C4-2B (cell line): Measurements from ENCODE around the gene NPIPB9.
"Not testable (repeated sequence)": the region's sequence is repeated elsewhere in the genome, so short reads cannot be mapped to it uniquely, and the experiment has no call there.

Experiments used
- ZFX ChIP-seq: fragments of 450-650 bp; IDR thresholded peaks from 2 replicates; pipeline ENCODE4 v1.6.1; 2017
- TF ChIP-seq, protein P1 (sequence below): fragments of 450-650 bp; conservative IDR thresholded peaks from 2 replicates; pipeline ENCODE4 v1.5.1; 2017; ENCODE audit warnings: mild to moderate bottlenecking

DNA sequence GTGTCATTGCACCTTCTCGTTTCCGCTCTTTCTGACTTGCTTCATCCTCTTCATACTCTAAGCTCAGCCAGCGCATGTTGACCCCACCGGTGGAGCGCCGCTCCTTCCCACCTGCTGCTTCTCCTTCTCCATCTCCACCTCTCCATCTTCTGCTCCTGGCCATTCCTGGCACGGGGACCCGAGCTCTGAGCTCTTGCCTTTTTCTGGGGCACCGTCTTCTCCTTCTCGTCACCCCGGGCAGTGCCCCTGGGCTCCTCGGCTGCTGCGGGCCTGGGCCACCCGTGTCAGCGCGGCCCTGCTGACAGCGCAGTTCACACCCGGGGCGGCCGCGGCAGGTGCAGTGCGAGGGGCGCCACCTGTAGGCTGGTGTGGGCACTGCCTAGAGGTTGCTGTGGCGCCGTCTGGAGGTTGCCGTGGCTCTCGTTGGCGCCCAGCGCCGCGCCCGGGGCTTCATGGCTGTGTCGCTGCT lies 1.6 kb upstream of the NPIPB9 start:
- TF ChIP-seq, protein P1, sequence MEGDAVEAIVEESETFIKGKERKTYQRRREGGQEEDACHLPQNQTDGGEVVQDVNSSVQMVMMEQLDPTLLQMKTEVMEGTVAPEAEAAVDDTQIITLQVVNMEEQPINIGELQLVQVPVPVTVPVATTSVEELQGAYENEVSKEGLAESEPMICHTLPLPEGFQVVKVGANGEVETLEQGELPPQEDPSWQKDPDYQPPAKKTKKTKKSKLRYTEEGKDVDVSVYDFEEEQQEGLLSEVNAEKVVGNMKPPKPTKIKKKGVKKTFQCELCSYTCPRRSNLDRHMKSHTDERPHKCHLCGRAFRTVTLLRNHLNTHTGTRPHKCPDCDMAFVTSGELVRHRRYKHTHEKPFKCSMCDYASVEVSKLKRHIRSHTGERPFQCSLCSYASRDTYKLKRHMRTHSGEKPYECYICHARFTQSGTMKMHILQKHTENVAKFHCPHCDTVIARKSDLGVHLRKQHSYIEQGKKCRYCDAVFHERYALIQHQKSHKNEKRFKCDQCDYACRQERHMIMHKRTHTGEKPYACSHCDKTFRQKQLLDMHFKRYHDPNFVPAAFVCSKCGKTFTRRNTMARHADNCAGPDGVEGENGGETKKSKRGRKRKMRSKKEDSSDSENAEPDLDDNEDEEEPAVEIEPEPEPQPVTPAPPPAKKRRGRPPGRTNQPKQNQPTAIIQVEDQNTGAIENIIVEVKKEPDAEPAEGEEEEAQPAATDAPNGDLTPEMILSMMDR: not testable (repeated sequence)
- not testable (repeated sequence) for TF ChIP-seq ZFX
